Right lobe of liver (tissue), 6 donors: ENCODE results near the gene CEP192. TPM values are rescaled to one million over a fixed set of nuclear protein-coding genes. Genes with fewer than 3 reads are reported as not detected.
"Not testable (repeated sequence)": the region's sequence is repeated elsewhere in the genome, so short reads cannot be mapped to it uniquely, and the experiment has no call there.

Experiments used
- ATAC-seq, 4 donors: fragments of 200-7000 bp; cut with Tn5 transposase; one replicate each; pipeline ENCODE4 v1.9.1; 2020; ENCODE audit warnings: mild to moderate bottlenecking in 4 of 4, moderate library complexity in 4 of 4
- DNase-seq, 3 donors: peaks; one replicate each; pipeline ENCODE4 v3.0.0-alpha.2; 2020
- H3K27ac ChIP-seq, 3 donors: fragments of 200-600 bp; one replicate each; pipeline ENCODE4 v1.8.0; 2022
- H3K27me3 ChIP-seq, 2 donors: fragments of 200-600 bp; one replicate each; pipeline ENCODE4 v1.8.0; 2022
- H3K36me3 ChIP-seq, 4 donors: fragments of 200-600 bp; sonication (generic) in 1 of 4; one replicate each; pipeline versions ENCODE4 v1.5.1 to v1.8.0; 2017 to 2022; ENCODE audit warnings: control low read depth in 1 of 4
- H3K4me1 ChIP-seq, 4 donors: fragments of 200-600 bp; sonication (generic) in 1 of 4; one replicate each; pipeline versions ENCODE4 v1.5.1 to v1.8.0; 2017 to 2022; ENCODE audit warnings: control low read depth in 1 of 4
- H3K4me3 ChIP-seq, 3 donors: fragments of 200-600 bp; one replicate each; pipeline ENCODE4 v1.8.0; 2022
- H3K9me3 ChIP-seq, 4 donors: fragments of 200-600 bp; sonication (generic) in 1 of 4; one replicate each; pipeline versions ENCODE4 v1.5.1 to v1.8.0; 2017 to 2022; ENCODE audit warnings: control low read depth in 1 of 4
- POLR2A ChIP-seq: fragments of 450-650 bp; IDR thresholded peaks from one replicate; pipeline ENCODE4 v1.6.1; 2017; ENCODE audit warnings: antibody characterized with exemption, mild to moderate bottlenecking
- WGBS: methylation state at CpG from one replicate; pipeline ENCODE4 v1.1.6; 2018; ENCODE audit warnings: low coverage, low lambda C conversion rate; ENCODE audit not compliant: insufficient coverage; ENCODE audit errors: missing lambda C conversion rate; 5-methylcytosine and 5-hydroxymethylcytosine counted together
- intact Hi-C, 2 donors: fragments of 100-400 bp; cut with DNase I; formaldehyde crosslinking; loops; one replicate each; pipeline versions ENCODE4 v1.11.2 to v1.14.1; 2022
- total RNA-seq, 6 experiments: library from RNA; depleted of rRNA in 2 of 6; stranded (reverse); fragments of >200 nt in 2 of 6; fragmentation: NEBNext Ultra II Directional in 3 of 6; extraction: Animal tissue kit (Norgen Biotek cat#: 25700) in 3 of 6; gene quantifications; one replicate each; pipeline versions ENCODE4 v1.1.0 to v1.2.4, GENCODE V29; 2016 to 2023
- TF ChIP-seq, protein P1 (sequence below), 4 donors: fragments of 200-600 bp in 3 of 4; fragments of 450-650 bp in 1 of 4; IDR thresholded peaks; one replicate each; pipeline versions ENCODE4 v1.5.1 to v1.8.0; 2016 to 2022; ENCODE audit warnings: antibody characterized with exemption in 4 of 4, mild to moderate bottlenecking in 2 of 4
- donor health status: DM: no; HTN: yes; CAD: no.
- donor health status: DM: no; HTN: no; CAD: no.
- donor health status: DM: no; HTN: no; CAD: no.
- donor health status: DM: no; HTN: yes; CAD: no.
- donor health status: DM: no; HTN: yes; CAD: no.

CEP192 gene
- total RNA-seq, 6 experiments from 2014 or later, result 7.5 to 9.1 (median 8.3) TPM

DNA sequence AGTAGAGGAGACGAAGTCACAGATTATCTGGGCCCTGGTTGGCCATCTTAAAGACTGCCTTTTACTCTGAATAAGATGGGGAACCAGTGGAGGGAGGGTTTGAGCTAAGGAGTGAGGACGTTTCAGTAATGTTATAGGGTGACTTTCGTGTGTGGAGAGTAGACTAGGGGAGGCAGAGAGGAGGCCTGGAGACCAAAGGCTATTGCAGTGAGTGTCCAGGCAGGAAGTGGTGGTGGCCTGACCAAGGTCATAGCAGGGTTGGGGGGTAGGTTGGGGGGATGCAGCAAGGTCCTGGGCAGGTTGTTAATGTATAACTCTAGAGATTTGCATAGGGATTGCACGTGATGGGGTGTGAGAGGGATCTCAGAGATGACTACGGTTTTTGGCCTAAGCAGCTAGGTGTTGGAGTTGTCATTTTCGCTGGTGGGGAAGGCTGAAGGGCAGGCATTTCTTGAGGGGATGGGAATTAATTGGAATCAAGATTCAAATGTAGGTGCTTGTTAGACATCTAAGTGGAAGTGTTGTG is 4.9 kb downstream of the CEP192 start:
- intact Hi-C loops, result no loop called here
- TF ChIP-seq, protein P1, sequence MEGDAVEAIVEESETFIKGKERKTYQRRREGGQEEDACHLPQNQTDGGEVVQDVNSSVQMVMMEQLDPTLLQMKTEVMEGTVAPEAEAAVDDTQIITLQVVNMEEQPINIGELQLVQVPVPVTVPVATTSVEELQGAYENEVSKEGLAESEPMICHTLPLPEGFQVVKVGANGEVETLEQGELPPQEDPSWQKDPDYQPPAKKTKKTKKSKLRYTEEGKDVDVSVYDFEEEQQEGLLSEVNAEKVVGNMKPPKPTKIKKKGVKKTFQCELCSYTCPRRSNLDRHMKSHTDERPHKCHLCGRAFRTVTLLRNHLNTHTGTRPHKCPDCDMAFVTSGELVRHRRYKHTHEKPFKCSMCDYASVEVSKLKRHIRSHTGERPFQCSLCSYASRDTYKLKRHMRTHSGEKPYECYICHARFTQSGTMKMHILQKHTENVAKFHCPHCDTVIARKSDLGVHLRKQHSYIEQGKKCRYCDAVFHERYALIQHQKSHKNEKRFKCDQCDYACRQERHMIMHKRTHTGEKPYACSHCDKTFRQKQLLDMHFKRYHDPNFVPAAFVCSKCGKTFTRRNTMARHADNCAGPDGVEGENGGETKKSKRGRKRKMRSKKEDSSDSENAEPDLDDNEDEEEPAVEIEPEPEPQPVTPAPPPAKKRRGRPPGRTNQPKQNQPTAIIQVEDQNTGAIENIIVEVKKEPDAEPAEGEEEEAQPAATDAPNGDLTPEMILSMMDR (IDR thresholded peaks at IDR 0.05), result no peak
- no peak for TF ChIP-seq POLR2A
- DNase-seq (no peak), ATAC-seq (no peak)
- Histone ChIP-seq H3K4me1 (peaks cover 0 to 8% (median 3%) of the 10 kb centered on the region in 4 donors), H3K4me3 (no peak overlapping the region), H3K9me3 (no peaks in the 10 kb centered on the region), H3K27me3 (no peaks in the 10 kb centered on the region), H3K36me3 (peaks cover 0 to 1% (median 0%) of the 10 kb centered on the region in 4 donors), H3K27ac (no peak overlapping the region)
- 85% methylated on average over 5 of the region's 6 CpGs for WGBS

DNA sequence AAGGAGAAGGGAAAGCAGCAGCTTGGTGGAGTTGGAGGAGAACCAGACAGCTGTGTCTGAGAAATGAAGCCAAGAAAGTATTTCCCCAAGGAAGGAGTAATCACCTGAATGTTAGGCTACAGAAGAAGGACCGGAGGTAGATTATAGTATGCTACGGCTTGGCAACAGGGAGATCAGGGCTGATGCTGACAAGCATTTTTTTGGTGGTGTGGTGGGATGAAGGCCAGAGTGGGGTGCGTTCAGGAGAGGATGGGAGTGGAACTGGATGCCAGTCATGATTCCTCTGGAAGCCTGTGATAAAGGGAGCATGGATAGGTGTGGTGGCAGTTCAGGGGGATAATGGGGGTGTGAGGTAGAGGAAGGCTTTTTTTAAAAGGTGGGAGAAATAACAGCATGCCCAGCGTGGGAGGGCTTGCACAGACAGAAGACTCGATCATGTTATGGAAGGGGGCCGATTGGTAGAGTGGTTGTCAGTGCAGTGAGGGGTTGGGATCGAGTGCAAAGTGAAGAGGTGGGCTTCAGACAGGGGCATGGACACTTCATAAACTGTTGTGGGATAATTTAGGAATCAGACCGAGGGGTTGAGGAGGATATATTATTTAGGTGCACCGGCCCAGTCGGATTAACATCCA is 5.6 kb downstream of the CEP192 start:
- TF ChIP-seq, protein P1 (IDR thresholded peaks at IDR 0.05), result no peak
- no peak for TF ChIP-seq POLR2A
- H3K9me3 ChIP-seq, result no peaks in the 10 kb centered on the region
- no peak for ATAC-seq

DNA sequence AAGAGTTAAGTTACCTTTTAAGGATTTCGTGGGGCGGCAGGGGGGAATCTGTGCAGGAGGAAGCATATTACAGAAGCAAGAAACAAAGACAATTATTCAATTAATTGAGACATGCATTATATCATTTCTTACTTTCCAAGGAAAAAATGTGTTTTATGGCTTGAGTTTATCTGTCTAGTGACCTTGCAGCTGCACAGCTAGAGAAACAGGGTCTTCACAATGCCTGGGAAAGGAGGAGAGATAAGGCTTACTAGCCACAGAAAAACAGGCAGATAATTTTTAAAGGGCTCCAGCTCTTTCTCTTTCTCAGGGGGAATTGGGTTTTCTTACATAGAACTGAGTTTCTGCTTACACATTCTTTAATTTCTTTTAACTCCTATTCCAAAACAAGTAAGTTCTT is 6.2 kb downstream of the CEP192 start:
- H3K27ac ChIP-seq, H3K9me3 ChIP-seq, H3K4me1 ChIP-seq, H3K4me3 ChIP-seq, intact Hi-C loops, ATAC-seq, H3K36me3 ChIP-seq, DNase-seq, H3K27me3 ChIP-seq: not testable (repeated sequence)
- WGBS, result 77% methylated on average over 2 of the region's 2 CpGs

More for the DNA sequence above, 5.6 kb downstream of the CEP192 start:
- Histone ChIP-seq H3K4me1 (peaks cover 0 to 8% (median 3%) of the 10 kb centered on the region in 4 donors), H3K36me3 (peaks cover 0 to 8% (median 0%) of the 10 kb centered on the region in 4 donors), H3K4me3 (no peak overlapping the region), H3K27ac (no peak overlapping the region), H3K27me3 (no peaks in the 10 kb centered on the region)
- intact Hi-C loops, result no loop called here
- 82% methylated on average over 10 of the region's 10 CpGs for WGBS
- DNase-seq, result no peak

DNA sequence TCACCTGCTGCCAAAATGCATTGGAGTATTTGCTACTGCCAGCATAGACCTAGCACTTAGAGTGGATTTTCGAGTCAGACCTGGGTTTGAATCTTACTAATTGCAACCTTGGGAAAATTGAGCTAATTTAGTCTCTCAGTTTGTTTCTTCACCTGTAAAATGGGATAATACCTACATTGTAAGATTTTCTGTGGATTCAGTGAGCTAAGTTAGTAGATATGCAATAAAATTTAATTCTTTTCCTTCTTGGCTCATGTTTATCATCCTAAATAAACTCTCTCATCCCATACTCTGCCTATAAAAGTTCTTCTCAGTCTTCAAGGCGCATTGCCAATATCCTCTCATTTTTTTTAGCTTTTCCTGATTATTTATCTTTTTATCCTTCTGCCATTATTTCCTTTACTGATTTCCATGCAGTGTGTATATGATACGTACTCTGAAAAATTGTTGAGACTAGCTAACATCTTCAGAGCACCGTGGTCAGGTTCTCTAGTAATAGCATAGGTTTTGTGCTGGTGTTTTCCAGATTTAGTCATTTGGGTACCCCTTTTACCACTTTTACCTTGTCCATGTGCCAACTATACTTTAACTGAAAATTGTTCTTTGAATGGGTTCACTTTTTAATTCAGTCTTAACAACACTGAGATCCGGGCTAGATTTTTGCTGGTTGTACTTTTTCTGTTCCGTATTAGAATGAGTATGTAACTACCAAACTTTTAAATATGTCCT is 7.3 kb downstream of the CEP192 start:
- no peaks in the 10 kb centered on the region for H3K9me3 ChIP-seq
- H3K27me3 ChIP-seq, result no peaks in the 10 kb centered on the region
- no peak for TF ChIP-seq POLR2A
- TF ChIP-seq, protein P1 (IDR thresholded peaks at IDR 0.05), result no peak
- peaks cover 0 to 11% (median 0%) of the 10 kb centered on the region in 4 donors for H3K36me3 ChIP-seq
- no peak overlapping the region for H3K27ac ChIP-seq
- DNase-seq, result no peak
- no peak for ATAC-seq
- H3K4me1 ChIP-seq, result no peaks in the 10 kb centered on the region
- WGBS, result 79% methylated on average over 6 of the region's 6 CpGs
- H3K4me3 ChIP-seq, result no peak overlapping the region
- intact Hi-C loops, result no loop called here

DNA sequence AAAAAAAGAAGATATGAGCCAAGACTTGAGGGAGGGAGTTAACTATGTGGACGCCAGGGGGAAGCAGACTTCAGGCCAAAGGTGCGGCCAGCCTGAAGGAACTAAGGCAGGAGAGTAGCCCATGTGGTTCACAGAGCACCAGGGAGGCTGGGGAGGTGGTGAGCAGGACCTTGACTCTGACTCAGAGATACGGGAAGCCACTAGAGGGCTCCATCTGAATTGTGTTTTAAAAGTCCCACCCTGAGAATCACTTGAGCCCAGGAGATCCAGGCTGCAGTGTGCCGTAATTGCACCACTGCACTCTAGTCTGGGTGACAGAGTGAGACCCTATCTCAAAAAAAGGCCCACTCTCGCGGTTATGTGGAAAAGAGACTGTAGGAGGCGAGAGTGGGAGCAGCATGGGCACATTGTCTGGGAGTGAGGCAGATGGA is 12.3 kb downstream of the CEP192 start:
- DNase-seq (no peak), ATAC-seq (peak; percentile 72 to 82 (median 76))
- Histone ChIP-seq H3K4me1 (no peaks in the 10 kb centered on the region), H3K27ac (no peak overlapping the region), H3K27me3 (no peaks in the 10 kb centered on the region), H3K4me3 (no peak overlapping the region), H3K9me3 (no peaks in the 10 kb centered on the region), H3K36me3 (peaks cover 0 to 14% (median 0%) of the 10 kb centered on the region in 4 donors)
- TF ChIP-seq, protein P1 (IDR thresholded peaks at IDR 0.05), result peak in 3 of 4 donors; percentile 25 to 47 (median 36)
- TF ChIP-seq POLR2A, result no peak
- 83% methylated on average over 6 of the region's 7 CpGs for WGBS
- intact Hi-C loops, result no loop called here
